Panc1 (cell line): Measurements from ENCODE around the gene CROCC.

Experiments used
- POLR2AphosphoS5 ChIP-seq: IDR thresholded peaks from 2 replicates; pipeline ENCODE4 v1.6.1; 2012; ENCODE audit warnings: mild to moderate bottlenecking, low read depth, low read length, moderate library complexity
- TF ChIP-seq, protein P1 (sequence below): fragments of 450-650 bp; IDR thresholded peaks from 2 replicates; pipeline ENCODE4 v1.5.1; 2017; ENCODE audit warnings: mild to moderate bottlenecking

DNA sequence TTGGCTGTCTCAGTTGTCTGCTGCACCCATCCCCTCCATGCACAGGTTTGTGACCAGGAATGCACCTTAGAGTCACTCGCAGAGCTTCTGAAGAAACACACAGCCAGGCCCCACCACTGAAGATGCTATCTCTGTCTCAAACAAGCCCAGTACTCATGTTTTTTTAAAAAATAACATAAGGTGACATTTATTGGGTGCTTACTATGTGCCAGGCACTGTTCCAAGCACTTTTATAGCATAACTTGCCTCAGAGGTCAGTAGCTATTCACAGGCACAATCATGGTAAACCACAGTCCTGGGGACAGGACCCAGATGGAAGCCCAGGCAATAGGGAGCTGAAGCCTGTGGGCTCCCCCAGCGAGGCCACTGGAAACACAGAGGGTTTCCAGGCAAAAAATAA lies 98.8 kb downstream of the CROCC start:
- TF ChIP-seq POLR2AphosphoS5 = no peak
- TF ChIP-seq, protein P1, sequence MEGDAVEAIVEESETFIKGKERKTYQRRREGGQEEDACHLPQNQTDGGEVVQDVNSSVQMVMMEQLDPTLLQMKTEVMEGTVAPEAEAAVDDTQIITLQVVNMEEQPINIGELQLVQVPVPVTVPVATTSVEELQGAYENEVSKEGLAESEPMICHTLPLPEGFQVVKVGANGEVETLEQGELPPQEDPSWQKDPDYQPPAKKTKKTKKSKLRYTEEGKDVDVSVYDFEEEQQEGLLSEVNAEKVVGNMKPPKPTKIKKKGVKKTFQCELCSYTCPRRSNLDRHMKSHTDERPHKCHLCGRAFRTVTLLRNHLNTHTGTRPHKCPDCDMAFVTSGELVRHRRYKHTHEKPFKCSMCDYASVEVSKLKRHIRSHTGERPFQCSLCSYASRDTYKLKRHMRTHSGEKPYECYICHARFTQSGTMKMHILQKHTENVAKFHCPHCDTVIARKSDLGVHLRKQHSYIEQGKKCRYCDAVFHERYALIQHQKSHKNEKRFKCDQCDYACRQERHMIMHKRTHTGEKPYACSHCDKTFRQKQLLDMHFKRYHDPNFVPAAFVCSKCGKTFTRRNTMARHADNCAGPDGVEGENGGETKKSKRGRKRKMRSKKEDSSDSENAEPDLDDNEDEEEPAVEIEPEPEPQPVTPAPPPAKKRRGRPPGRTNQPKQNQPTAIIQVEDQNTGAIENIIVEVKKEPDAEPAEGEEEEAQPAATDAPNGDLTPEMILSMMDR = no peak
